ENCODE data around the gene PDP2.

DNA sequence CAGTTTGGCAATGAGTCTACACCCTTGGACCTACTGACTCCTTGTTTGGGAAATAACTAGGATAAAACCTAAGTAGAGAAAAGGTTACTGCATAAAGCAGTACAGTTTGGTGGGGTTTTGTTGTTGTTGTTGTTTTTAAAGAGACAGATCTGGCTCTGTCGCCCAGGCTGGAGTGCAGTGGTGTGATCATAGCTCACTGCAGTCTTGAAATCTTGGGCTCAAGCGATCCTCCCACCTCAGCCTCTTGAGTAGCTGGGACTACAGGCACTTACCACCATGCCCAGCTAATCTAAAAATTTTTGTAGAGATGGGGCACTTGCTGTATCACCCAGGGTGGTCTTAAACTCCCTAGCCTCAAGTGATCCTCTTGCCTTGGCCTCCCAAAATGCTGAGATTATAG is 1.2 kb downstream of the PDP2 start:
- TF ChIP-seq, protein P1, sequence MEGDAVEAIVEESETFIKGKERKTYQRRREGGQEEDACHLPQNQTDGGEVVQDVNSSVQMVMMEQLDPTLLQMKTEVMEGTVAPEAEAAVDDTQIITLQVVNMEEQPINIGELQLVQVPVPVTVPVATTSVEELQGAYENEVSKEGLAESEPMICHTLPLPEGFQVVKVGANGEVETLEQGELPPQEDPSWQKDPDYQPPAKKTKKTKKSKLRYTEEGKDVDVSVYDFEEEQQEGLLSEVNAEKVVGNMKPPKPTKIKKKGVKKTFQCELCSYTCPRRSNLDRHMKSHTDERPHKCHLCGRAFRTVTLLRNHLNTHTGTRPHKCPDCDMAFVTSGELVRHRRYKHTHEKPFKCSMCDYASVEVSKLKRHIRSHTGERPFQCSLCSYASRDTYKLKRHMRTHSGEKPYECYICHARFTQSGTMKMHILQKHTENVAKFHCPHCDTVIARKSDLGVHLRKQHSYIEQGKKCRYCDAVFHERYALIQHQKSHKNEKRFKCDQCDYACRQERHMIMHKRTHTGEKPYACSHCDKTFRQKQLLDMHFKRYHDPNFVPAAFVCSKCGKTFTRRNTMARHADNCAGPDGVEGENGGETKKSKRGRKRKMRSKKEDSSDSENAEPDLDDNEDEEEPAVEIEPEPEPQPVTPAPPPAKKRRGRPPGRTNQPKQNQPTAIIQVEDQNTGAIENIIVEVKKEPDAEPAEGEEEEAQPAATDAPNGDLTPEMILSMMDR (IDR thresholded peaks at IDR 0.05), result no peak
- TF ChIP-seq POLR2A (IDR thresholded peaks at IDR 0.05), result no peak

Measured in adrenal gland (tissue), 5 donors.